SK-N-SH (cell line): ENCODE measurements around the gene SIX4. TPM values are rescaled to one million over a fixed set of nuclear protein-coding genes. Genes with fewer than 3 reads are reported as not detected.

Experiments
- CTCF ChIA-PET: fragments of 300-600, 350-600 bp; formaldehyde crosslinking; extraction: SDS; loops from one replicate; lab custom pipeline; 2021; lab: Yijun Ruan, JAX
- POLR2A ChIA-PET: fragments of 350-600 bp; sonication (Branson Sonifier 250); formaldehyde crosslinking; extraction: SDS; loops from one replicate; lab custom pipeline; 2020; ENCODE audit warnings: antibody characterized with exemption, inconsistent platforms; lab: Yijun Ruan, JAX
- DNase-seq: peaks from one replicate; pipeline ENCODE4 v3.0.0; 2012
- H2AFZ ChIP-seq: fragments of 200-600 bp; sonication (generic); 2 replicates; pipeline ENCODE4 v1.8.1; 2016; ENCODE audit warnings: antibody characterized with exemption, mild to moderate bottlenecking, low read depth
- H3F3A ChIP-seq: fragments of 200-600 bp; sonication (generic); replicated peaks from 2 replicates; pipeline ENCODE3; 2016; ENCODE audit warnings: antibody characterized with exemption, mild to moderate bottlenecking; ENCODE audit not compliant: insufficient read depth
- H3K27ac ChIP-seq, 2 experiments: fragments of 200-500 bp in 1 of 2; fragments of 200-600 bp in 1 of 2; sonication (Bioruptor generic) in 1 of 2; sonication (generic), shearing (Covaris generic) in 1 of 2; 2 replicates each; pipeline versions ENCODE4 v1.5.1 to v1.6.1; 2014 to 2016; ENCODE audit warnings: low read depth in 2 of 2, inconsistent platforms in 1 of 2, low read length in 1 of 2, mild to moderate bottlenecking in 1 of 2, mixed read lengths in 1 of 2
- H3K27me3 ChIP-seq: fragments of 200-600 bp; sonication (generic), shearing (Covaris generic); 2 replicates; pipeline ENCODE4 v1.6.1; 2016; ENCODE audit warnings: mixed run types; ENCODE audit not compliant: insufficient read depth
- H3K36me3 ChIP-seq, 2 experiments: fragments of 200-500 bp in 1 of 2; fragments of 200-600 bp in 1 of 2; sonication (Bioruptor generic) in 1 of 2; sonication (generic) in 1 of 2; replicated peaks in 1 of 2; 2 replicates each; pipeline versions ENCODE3 to v1.5.1; 2014 to 2016; ENCODE audit warnings: low read length in 1 of 2, mild to moderate bottlenecking in 1 of 2; ENCODE audit not compliant: insufficient read depth in 2 of 2, control insufficient read depth in 1 of 2
- H3K4me1 ChIP-seq, 2 experiments: fragments of 200-500 bp in 1 of 2; fragments of 200-600 bp in 1 of 2; sonication (Bioruptor generic) in 1 of 2; sonication (generic), shearing (Covaris generic) in 1 of 2; 2 replicates each; pipeline versions ENCODE4 v1.5.1 to v1.6.1; 2014 to 2016; ENCODE audit warnings: low read depth in 1 of 2, low read length in 1 of 2, mixed run types in 1 of 2; ENCODE audit not compliant: insufficient read depth in 2 of 2, control insufficient read depth in 1 of 2
- H3K4me2 ChIP-seq: fragments of 200-600 bp; sonication (generic), shearing (Covaris generic); 2 replicates; pipeline ENCODE4 v1.6.1; 2017; ENCODE audit warnings: mixed run types
- H3K4me3 ChIP-seq, 2 experiments: fragments of 200-500 bp in 1 of 2; fragments of 200-600 bp in 1 of 2; sonication (Bioruptor generic) in 1 of 2; sonication (generic), shearing (Covaris generic) in 1 of 2; 2 replicates each; pipeline versions ENCODE4 v1.5.1 to v1.8.1; 2014 to 2016; ENCODE audit warnings: low read depth in 2 of 2, inconsistent platforms in 1 of 2, low read length in 1 of 2, mild to moderate bottlenecking in 1 of 2, mixed read lengths in 1 of 2, moderate library complexity in 1 of 2
- H3K79me2 ChIP-seq: fragments of 200-600 bp; sonication (generic); 2 replicates; pipeline ENCODE4 v1.8.1; 2017; ENCODE audit warnings: mild to moderate bottlenecking; ENCODE audit not compliant: insufficient read depth
- H3K9ac ChIP-seq: fragments of 200-600 bp; sonication (generic); 2 replicates; pipeline ENCODE4 v1.6.1; 2017; ENCODE audit warnings: mixed run types
- H3K9me2 ChIP-seq: fragments of 200-600 bp; sonication (generic); 2 replicates; pipeline ENCODE4 v1.6.1; 2017; ENCODE audit warnings: mixed run types
- H3K9me3 ChIP-seq: fragments of 200-600 bp; sonication (generic); 2 replicates; pipeline ENCODE4 v1.6.1; 2017; ENCODE audit warnings: mixed run types, mild to moderate bottlenecking, moderate library complexity
- H4K20me1 ChIP-seq: fragments of 200-600 bp; sonication (generic); 2 replicates; pipeline ENCODE4 v1.6.1; 2017; ENCODE audit warnings: mild to moderate bottlenecking, mixed run types; ENCODE audit not compliant: insufficient read depth
- CHD2 ChIP-seq: fragments of 150-350 bp; IDR thresholded peaks from 2 replicates; pipeline ENCODE4 v1.6.1; 2018; ENCODE audit warnings: low read length; ENCODE audit not compliant: partially characterized antibody
- ELF1 ChIP-seq: IDR thresholded peaks from 2 replicates; pipeline ENCODE4 v1.4.0; 2012
- EP300 ChIP-seq, 2 experiments: IDR thresholded peaks; 2 replicates each; pipeline versions ENCODE4 v1.4.0 to v1.6.1; 2012; ENCODE audit warnings: borderline replicate concordance in 1 of 2, low read depth in 1 of 2, low read length in 1 of 2
- GATA2 ChIP-seq: sonication (generic); formaldehyde crosslinking; IDR thresholded peaks from 2 replicates; pipeline ENCODE4 v1.5.0; 2020; ENCODE audit warnings: mild to moderate bottlenecking, missing genetic modification reagents
- MAX ChIP-seq: IDR thresholded peaks from 2 replicates; pipeline ENCODE4 v1.4.0; 2012; ENCODE audit warnings: low read depth
- NRF1 ChIP-seq: IDR thresholded peaks from 2 replicates; pipeline ENCODE4 v1.6.1; 2012; ENCODE audit warnings: low read depth, mild to moderate bottlenecking, low read length
- RAD21 ChIP-seq: IDR thresholded peaks from 2 replicates; pipeline ENCODE4 v1.6.1; 2012; ENCODE audit warnings: mild to moderate bottlenecking, low read length
- REST ChIP-seq: IDR thresholded peaks from 2 replicates; pipeline ENCODE4 v1.6.1; 2012; ENCODE audit warnings: mild to moderate bottlenecking, low read depth, low read length, moderate library complexity
- RXRA ChIP-seq: IDR thresholded peaks from 2 replicates; pipeline ENCODE4 v1.4.0; 2012; ENCODE audit warnings: low read depth, mild to moderate bottlenecking, borderline replicate concordance
- SMC3 ChIP-seq: IDR thresholded peaks from 2 replicates; pipeline ENCODE4 v1.6.1; 2012; ENCODE audit warnings: low read depth, low read length, improper control_type of control experiment
- TAF1 ChIP-seq: IDR thresholded peaks from 2 replicates; pipeline ENCODE4 v1.6.1; 2012; ENCODE audit warnings: low read depth, mild to moderate bottlenecking, low read length, moderate library complexity, borderline replicate concordance
- TCF12 ChIP-seq: IDR thresholded peaks from 2 replicates; pipeline ENCODE4 v1.4.0; 2012
- TEAD4 ChIP-seq: IDR thresholded peaks from 2 replicates; pipeline ENCODE4 v1.4.0; 2012; ENCODE audit warnings: mild to moderate bottlenecking, borderline replicate concordance; ENCODE audit not compliant: insufficient read depth
- YY1 ChIP-seq: IDR thresholded peaks from 2 replicates; pipeline ENCODE4 v1.4.0; 2012; ENCODE audit warnings: low read depth, mild to moderate bottlenecking
- ZBTB33 ChIP-seq: IDR thresholded peaks from 2 replicates; pipeline ENCODE4 v1.4.0; 2012; ENCODE audit warnings: low read depth, borderline replicate concordance
- WGBS: methylation state at CpG from one replicate; pipeline ENCODE4 v1.1.6; 2017; ENCODE audit warnings: low lambda C conversion rate; 5-methylcytosine and 5-hydroxymethylcytosine counted together
- polyA plus RNA-seq, 3 experiments: library from polyadenylated mRNA; depleted of rRNA; stranded (reverse); fragments of >200 nt; gene quantifications; 2 replicates each; pipeline ENCODE4 v1.2.3, GENCODE V29; 2012

Gene SIX4
- polyA plus RNA-seq, 1 of the 3 experiments (the other 2 are of a cell fraction), result 3.3 TPM

- TF ChIP-seq TAF1 (no peak), RXRA (no peak), RAD21 (no peak), NRF1 (no peak)
- TF ChIP-seq, all 33 proteins: peak for 0
These were observed 37.3 kb downstream of the SIX4 start (continued) for GRCh38 chr14:60686865-60687264.

GRCh38 chr14:60684203-60684602 is 39.9 kb downstream of the SIX4 start:
- Histone ChIP-seq H3K9me2 (no peaks in the 10 kb centered on the region), H3K27ac (no peak overlapping the region), H4K20me1 (no peaks in the 10 kb centered on the region), H3F3A (no peaks in the 10 kb centered on the region), H3K9me3 (peaks cover 3% of the 10 kb centered on the region; the same call in 1 of the 2 replicates), H3K36me3 (no peaks in the 10 kb centered on the region), H3K9ac (no peak overlapping the region), H3K27me3 (no peaks in the 10 kb centered on the region), H3K79me2 (no peaks in the 10 kb centered on the region), H3K4me3 (no peak overlapping the region), H3K4me1 (no peaks in the 10 kb centered on the region), H2AFZ (no peak overlapping the region), H3K4me2 (no peak overlapping the region)
- ChIA-PET CTCF (no interaction called here), POLR2A (no interaction called here)
- WGBS, result 67% methylated on average over 2 of the region's 2 CpGs
- no peak for DNase-seq
- TF ChIP-seq TEAD4 (no peak), YY1 (no peak)

GRCh38 chr14:60681271-60681670 is 42.9 kb downstream of the SIX4 start:
- POLR2A ChIA-PET, result no interaction called here

More at GRCh38 chr14:60681271-60681670, 42.9 kb downstream of the SIX4 start:
- no peak overlapping the region for H2AFZ ChIP-seq
- DNase-seq, result no peak
- H3K4me1 ChIP-seq, result no peaks in the 10 kb centered on the region
- H3F3A ChIP-seq, result no peaks in the 10 kb centered on the region
- H3K27me3 ChIP-seq, result no peaks in the 10 kb centered on the region
- no peak for TF ChIP-seq SMC3
- TF ChIP-seq EP300 (IDR thresholded peaks at IDR 0.05; ENCODE audit: borderline replicate concordance in 1 of 2, low read depth in 1 of 2, low read length in 1 of 2), result no peak
- no peak for TF ChIP-seq REST
- TF ChIP-seq ZBTB33, result no peak
- no peak for TF ChIP-seq TCF12
- TF ChIP-seq CHD2, result no peak
- TF ChIP-seq ELF1, result no peak
- no peak for TF ChIP-seq GATA2 (CRISPR knock-in tag)
- no peak for TF ChIP-seq MAX
- peaks cover 3% of the 10 kb centered on the region; the same call in 1 of the 2 replicates for H3K9me3 ChIP-seq
- H3K36me3 ChIP-seq, result no peaks in the 10 kb centered on the region
- no peaks in the 10 kb centered on the region for H4K20me1 ChIP-seq
- no peaks in the 10 kb centered on the region for H3K9me2 ChIP-seq
- H3K27ac ChIP-seq, result no peak overlapping the region
- H3K9ac ChIP-seq, result no peak overlapping the region
- H3K79me2 ChIP-seq, result no peaks in the 10 kb centered on the region
- no peak overlapping the region for H3K4me3 ChIP-seq
- CTCF ChIA-PET, result interaction anchor here (1.1 kb wide), 1 partner anchor 10 kb away, joined by 3 read pairs; no protein-coding TSS in a partner anchor
- H3K4me2 ChIP-seq, result no peak overlapping the region
